ENCODE measurements around the gene RNASEH1. TPM values are rescaled to one million over a fixed set of nuclear protein-coding genes. Genes with fewer than 3 reads are reported as not detected.
"Not testable (repeated sequence)": the region's sequence is repeated elsewhere in the genome, so short reads cannot be mapped to it uniquely, and the experiment has no call there.

RNASEH1 gene
- total RNA-seq, 3 donors from 2014 or later (not counting 1 experiment from before 2014, with no cell fraction given) = 25.6 to 30.6 (median 26.3) TPM

DNA sequence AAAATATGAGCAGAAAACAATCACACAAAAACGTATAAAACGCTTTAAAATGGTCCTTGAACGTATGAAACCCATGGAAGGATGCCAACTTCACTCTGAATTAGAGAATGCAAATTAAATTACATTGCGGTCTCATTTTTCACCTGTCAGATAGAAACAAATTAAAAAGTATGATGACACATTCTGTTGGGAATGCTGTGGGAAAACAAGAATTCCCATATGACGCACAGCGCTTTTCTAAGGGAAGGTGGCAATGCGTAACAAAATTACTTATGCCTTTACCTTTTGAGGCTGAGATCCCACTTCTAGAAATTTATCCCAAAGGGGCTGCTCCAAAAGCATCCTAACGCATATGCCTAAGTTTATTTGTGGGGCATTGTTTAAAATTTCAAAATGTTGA lies 13.2 kb upstream of the RNASEH1 start:
- Histone ChIP-seq H3K27ac (ENCODE audit: low read length) (no peak overlapping the region), H3K27me3 (ENCODE audit: control insufficient read depth, insufficient read depth, low read length) (no peaks in the 10 kb centered on the region), H3K9me3 (ENCODE audit: control insufficient read depth, insufficient read depth, low read length) (no peaks in the 10 kb centered on the region), H3K36me3 (ENCODE audit: control insufficient read depth, insufficient read depth, low read length) (no peaks in the 10 kb centered on the region), H3K4me1 (ENCODE audit: control insufficient read depth, insufficient read depth, low read length) (peaks cover 12% of the 10 kb centered on the region), H3K4me3 (ENCODE audit: low read length) (no peak overlapping the region)
- Mint-ChIP-seq H3K9me3 (no peaks in the 10 kb centered on the region), H3K27ac (no peak overlapping the region), H3K27me3 (ENCODE audit: low read depth in 2 of 2) (no peaks in the 10 kb centered on the region), H3K4me1 (peaks cover 7 to 13% of the 10 kb centered on the region in 2 donors), H3K4me3 (no peak overlapping the region), H3K36me3 (no peaks in the 10 kb centered on the region)
- DNase-seq (no peak), ATAC-seq (no peak)
- intact Hi-C loops (cut with micrococcal nuclease) = no loop called here
- TF ChIP-seq, protein P1, sequence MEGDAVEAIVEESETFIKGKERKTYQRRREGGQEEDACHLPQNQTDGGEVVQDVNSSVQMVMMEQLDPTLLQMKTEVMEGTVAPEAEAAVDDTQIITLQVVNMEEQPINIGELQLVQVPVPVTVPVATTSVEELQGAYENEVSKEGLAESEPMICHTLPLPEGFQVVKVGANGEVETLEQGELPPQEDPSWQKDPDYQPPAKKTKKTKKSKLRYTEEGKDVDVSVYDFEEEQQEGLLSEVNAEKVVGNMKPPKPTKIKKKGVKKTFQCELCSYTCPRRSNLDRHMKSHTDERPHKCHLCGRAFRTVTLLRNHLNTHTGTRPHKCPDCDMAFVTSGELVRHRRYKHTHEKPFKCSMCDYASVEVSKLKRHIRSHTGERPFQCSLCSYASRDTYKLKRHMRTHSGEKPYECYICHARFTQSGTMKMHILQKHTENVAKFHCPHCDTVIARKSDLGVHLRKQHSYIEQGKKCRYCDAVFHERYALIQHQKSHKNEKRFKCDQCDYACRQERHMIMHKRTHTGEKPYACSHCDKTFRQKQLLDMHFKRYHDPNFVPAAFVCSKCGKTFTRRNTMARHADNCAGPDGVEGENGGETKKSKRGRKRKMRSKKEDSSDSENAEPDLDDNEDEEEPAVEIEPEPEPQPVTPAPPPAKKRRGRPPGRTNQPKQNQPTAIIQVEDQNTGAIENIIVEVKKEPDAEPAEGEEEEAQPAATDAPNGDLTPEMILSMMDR (IDR thresholded peaks at IDR 0.05) = no peak
- 98% methylated on average over 8 of the region's 8 CpGs for WGBS (ENCODE audit: insufficient coverage)

DNA sequence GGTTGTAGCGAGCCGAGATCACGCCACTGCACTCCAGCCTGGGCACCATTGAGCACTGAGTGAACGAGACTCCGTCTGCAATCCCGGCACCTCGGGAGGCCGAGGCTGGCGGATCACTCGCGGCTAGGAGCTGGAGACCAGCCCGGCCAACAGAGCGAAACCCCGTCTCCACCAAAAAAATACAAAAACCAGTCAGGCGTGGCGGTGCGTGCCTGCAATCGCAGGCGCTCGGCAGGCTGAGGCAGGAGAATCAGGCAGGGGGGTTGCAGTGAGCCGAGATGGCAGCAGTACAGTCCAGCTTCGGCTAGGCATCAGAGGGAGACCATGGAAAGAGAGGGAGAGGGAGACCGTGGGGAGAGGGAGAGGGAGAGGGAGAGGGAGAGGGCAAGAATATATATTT lies 11.5 kb upstream of the RNASEH1 start:
- intact Hi-C loops (cut with micrococcal nuclease); H3K4me3 ChIP-seq (ENCODE audit: low read length); DNase-seq; H3K36me3 Mint-ChIP-seq; H3K4me1 ChIP-seq (ENCODE audit: control insufficient read depth, insufficient read depth, low read length); H3K27me3 ChIP-seq (ENCODE audit: control insufficient read depth, insufficient read depth, low read length); H3K9me3 Mint-ChIP-seq; H3K27ac Mint-ChIP-seq; H3K27me3 Mint-ChIP-seq (ENCODE audit: low read depth in 2 of 2); H3K27ac ChIP-seq (ENCODE audit: low read length); H3K36me3 ChIP-seq (ENCODE audit: control insufficient read depth, insufficient read depth, low read length); ATAC-seq; H3K9me3 ChIP-seq (ENCODE audit: control insufficient read depth, insufficient read depth, low read length); H3K4me3 Mint-ChIP-seq; H3K4me1 Mint-ChIP-seq: not testable (repeated sequence)
- WGBS (ENCODE audit: insufficient coverage) = 92% methylated on average over 15 of the region's 23 CpGs

DNA sequence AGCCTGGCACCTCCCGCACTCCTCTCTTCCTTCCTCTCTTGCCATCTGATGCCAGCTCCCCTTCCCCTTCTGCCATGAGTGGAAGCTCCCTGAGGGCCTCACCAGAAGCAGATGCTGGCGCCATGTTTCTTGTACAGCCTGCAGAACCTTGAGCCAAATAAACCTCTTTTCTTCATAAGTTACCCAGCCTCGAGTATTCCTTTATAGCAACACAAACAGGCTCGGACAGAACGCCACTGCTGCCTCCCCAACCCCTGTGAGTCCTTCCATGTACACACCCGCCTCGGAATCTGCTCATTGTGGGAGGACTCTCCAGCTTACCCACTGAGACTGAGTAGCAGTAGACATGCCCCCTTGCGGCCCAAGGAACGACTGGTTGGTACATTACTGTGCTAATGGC lies 8.7 kb upstream of the RNASEH1 start:
- no peaks in the 10 kb centered on the region for H3K27me3 Mint-ChIP-seq (ENCODE audit: low read depth in 2 of 2)
- no peaks in the 10 kb centered on the region for H3K36me3 ChIP-seq (ENCODE audit: control insufficient read depth, insufficient read depth, low read length)
- no peak overlapping the region for H3K4me3 Mint-ChIP-seq
- 91% methylated on average over 9 of the region's 9 CpGs for whole genome bisulfite sequencing (ENCODE audit: insufficient coverage)
- no peaks in the 10 kb centered on the region for H3K4me1 Mint-ChIP-seq
- ATAC-seq (no peak), DNase-seq (no peak)
- H3K27ac ChIP-seq (ENCODE audit: low read length) = no peak overlapping the region
- H3K36me3 Mint-ChIP-seq = no peaks in the 10 kb centered on the region
- no peaks in the 10 kb centered on the region for H3K4me1 ChIP-seq (ENCODE audit: control insufficient read depth, insufficient read depth, low read length)
- no peak overlapping the region for H3K4me3 ChIP-seq (ENCODE audit: low read length)
- no peaks in the 10 kb centered on the region for H3K27me3 ChIP-seq (ENCODE audit: control insufficient read depth, insufficient read depth, low read length)
- no peaks in the 10 kb centered on the region for H3K9me3 Mint-ChIP-seq
- TF ChIP-seq, protein P1 (IDR thresholded peaks at IDR 0.05) = no peak
- H3K27ac Mint-ChIP-seq = no peak overlapping the region
- H3K9me3 ChIP-seq (ENCODE audit: control insufficient read depth, insufficient read depth, low read length) = no peaks in the 10 kb centered on the region
- intact Hi-C loops (cut with micrococcal nuclease) = no loop called here

DNA sequence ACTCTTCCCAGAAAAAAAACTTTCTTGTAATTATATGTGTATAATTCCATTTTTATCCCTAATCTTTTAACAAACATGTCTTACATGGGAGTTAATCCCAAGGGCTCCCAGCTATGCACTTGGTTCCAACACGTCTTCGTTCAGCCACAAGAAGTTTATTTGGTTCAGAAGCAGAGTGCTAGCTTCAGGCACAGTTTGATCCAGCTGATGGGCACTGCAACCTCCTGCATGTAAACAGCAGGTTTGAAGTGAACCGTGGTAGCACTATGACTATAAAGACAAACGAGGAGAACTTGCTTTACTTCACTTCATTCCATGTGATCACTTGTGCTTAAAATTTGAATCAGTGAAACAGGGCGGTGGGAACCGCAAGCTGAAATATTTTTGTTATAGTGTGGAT lies 7.0 kb upstream of the RNASEH1 start:
- no peaks in the 10 kb centered on the region for H3K4me1 Mint-ChIP-seq
- H3K27me3 ChIP-seq (ENCODE audit: control insufficient read depth, insufficient read depth, low read length) = no peaks in the 10 kb centered on the region
- H3K27me3 Mint-ChIP-seq (ENCODE audit: low read depth in 2 of 2) = no peaks in the 10 kb centered on the region
- TF ChIP-seq, protein P1 (IDR thresholded peaks at IDR 0.05) = no peak
- no peak overlapping the region for H3K27ac Mint-ChIP-seq
- H3K4me1 ChIP-seq (ENCODE audit: control insufficient read depth, insufficient read depth, low read length) = no peaks in the 10 kb centered on the region
- no peaks in the 10 kb centered on the region for H3K36me3 ChIP-seq (ENCODE audit: control insufficient read depth, insufficient read depth, low read length)
- no peaks in the 10 kb centered on the region for H3K36me3 Mint-ChIP-seq
- no peaks in the 10 kb centered on the region for H3K9me3 ChIP-seq (ENCODE audit: control insufficient read depth, insufficient read depth, low read length)
- no peak overlapping the region for H3K27ac ChIP-seq (ENCODE audit: low read length)
- DNase-seq (no peak), ATAC-seq (no peak)
- H3K4me3 ChIP-seq (ENCODE audit: low read length) = no peak overlapping the region
- no peaks in the 10 kb centered on the region for H3K9me3 Mint-ChIP-seq
- H3K4me3 Mint-ChIP-seq = no peak overlapping the region
- intact Hi-C loops (cut with micrococcal nuclease) = no loop called here
- 93% methylated on average over 4 of the region's 6 CpGs for WGBS (ENCODE audit: insufficient coverage)

Data from natural killer cell (primary cell).